ENCODE measurements around the gene FDXR.
"Not testable (repeated sequence)": the region's sequence is repeated elsewhere in the genome, so short reads cannot be mapped to it uniquely, and the experiment has no call there.

- TF ChIP-seq POLR2AphosphoS5, POLR2A (IDR thresholded peaks at IDR 0.05; ENCODE audit: low read depth, low read length): not testable (repeated sequence)
Measured at GRCh38 chr17:74906214-74906793, 33.5 kb upstream of the FDXR start.

Data from GM12892 (cell line).